IMR-90 (cell line): ENCODE data around the gene TPRKB. TPM values are rescaled to one million over a fixed set of nuclear protein-coding genes. Genes with fewer than 3 reads are reported as not detected.
"Not testable (repeated sequence)": the region's sequence is repeated elsewhere in the genome, so short reads cannot be mapped to it uniquely, and the experiment has no call there.

ENCODE experiments used
- ATAC-seq: fragments of 200-7000 bp; cut with Tn5 transposase; 2 replicates; pipeline ENCODE4 v1.9.1; 2020; ENCODE audit warnings: low read depth, mild to moderate bottlenecking, moderate library complexity
- BruUV-seq: library from RNA; stranded (reverse); fragments of 400-500 nt; replicated peaks from 2 replicates; lab custom pipeline; 2021; lab: Mats Ljungman, UMichigan
- CTCF ChIA-PET: fragments of 300-600 bp; formaldehyde crosslinking; extraction: SDS; loops from one replicate; lab custom pipeline; 2021; ENCODE audit warnings: antibody characterized with exemption; lab: Yijun Ruan, JAX
- POLR2A ChIA-PET: fragments of 300-600 bp; sonication (Branson Sonifier 250); formaldehyde crosslinking; loops from one replicate; lab custom pipeline; 2022; ENCODE audit warnings: antibody characterized with exemption; ENCODE audit not compliant: unreplicated experiment; lab: Charles Lee
- DNase-seq: peaks from one replicate; pipeline ENCODE4 v3.0.0; 2013
- H2AFZ ChIP-seq: replicated peaks from 2 replicates; pipeline ENCODE3; 2013; ENCODE audit warnings: low read length, mild to moderate bottlenecking; ENCODE audit not compliant: poor library complexity
- H2AK5ac ChIP-seq: 2 replicates; pipeline ENCODE4 v1.6.1; 2013; ENCODE audit warnings: low read depth, low read length, inconsistent platforms
- H2AK9ac ChIP-seq: replicated peaks from 2 replicates; pipeline ENCODE3; 2013; ENCODE audit warnings: mild to moderate bottlenecking, low read depth, low read length, moderate library complexity; ENCODE audit not compliant: poor library complexity
- H2BK120ac ChIP-seq: 2 replicates; pipeline ENCODE4 v1.6.1; 2013; ENCODE audit warnings: low read depth, low read length, inconsistent platforms
- H2BK15ac ChIP-seq: 3 replicates; pipeline ENCODE4 v1.6.1; 2013; ENCODE audit warnings: low read depth, low read length, inconsistent platforms
- H2BK20ac ChIP-seq: 2 replicates; pipeline ENCODE4 v1.6.1; 2013; ENCODE audit warnings: low read depth, mild to moderate bottlenecking, inconsistent platforms, low read length, moderate library complexity
- H2BK5ac ChIP-seq: 2 replicates; pipeline ENCODE4 v1.6.1; 2013; ENCODE audit warnings: mild to moderate bottlenecking, low read depth, low read length, inconsistent platforms; ENCODE audit not compliant: poor library complexity, severe bottlenecking
- H3K14ac ChIP-seq: replicated peaks from 2 replicates; pipeline ENCODE4 v1.6.1; 2013; ENCODE audit warnings: low read depth, low read length, inconsistent platforms
- H3K18ac ChIP-seq: 2 replicates; pipeline ENCODE4 v1.6.1; 2013; ENCODE audit warnings: low read depth, low read length, control low read depth
- H3K23ac ChIP-seq: 2 replicates; pipeline ENCODE4 v1.6.1; 2013; ENCODE audit warnings: low read depth, low read length, inconsistent platforms
- H3K27ac ChIP-seq: 2 replicates; pipeline ENCODE4 v1.5.1; 2013; ENCODE audit warnings: mild to moderate bottlenecking, control low read depth, low read length; ENCODE audit not compliant: insufficient read depth
- H3K27me3 ChIP-seq: 2 replicates; pipeline ENCODE4 v1.6.1; 2013; ENCODE audit warnings: low read length; ENCODE audit not compliant: control insufficient read depth, insufficient read depth
- H3K36me3 ChIP-seq: 2 replicates; pipeline ENCODE4 v1.6.1; 2013; ENCODE audit warnings: low read length, mixed read lengths; ENCODE audit not compliant: control insufficient read depth, insufficient read depth
- H3K4ac ChIP-seq: 2 replicates; pipeline ENCODE4 v1.6.1; 2013; ENCODE audit warnings: low read depth, low read length, inconsistent platforms
- H3K4me1 ChIP-seq: 2 replicates; pipeline ENCODE4 v1.6.1; 2013; ENCODE audit warnings: low read length, mixed read lengths; ENCODE audit not compliant: control insufficient read depth, insufficient read depth
- H3K4me2 ChIP-seq: 2 replicates; pipeline ENCODE4 v1.6.1; 2013; ENCODE audit warnings: low read depth, mild to moderate bottlenecking, control low read depth, low read length, moderate library complexity
- H3K4me3 ChIP-seq: 2 replicates; pipeline ENCODE4 v1.5.1; 2013; ENCODE audit warnings: low read depth, mild to moderate bottlenecking, control low read depth, low read length, moderate library complexity; ENCODE audit not compliant: insufficient read depth
- H3K56ac ChIP-seq: 2 replicates; pipeline ENCODE4 v1.6.1; 2013; ENCODE audit warnings: low read length, inconsistent platforms; ENCODE audit not compliant: insufficient read depth; ENCODE audit errors: extremely low read depth
- H3K79me1 ChIP-seq, 2 experiments: 2 replicates each; pipeline ENCODE4 v1.6.1; 2013; ENCODE audit warnings: low read length in 2 of 2, inconsistent platforms in 1 of 2, low read depth in 1 of 2
- H3K9ac ChIP-seq: 2 replicates; pipeline ENCODE4 v1.6.1; 2013; ENCODE audit warnings: low read depth, low read length, control low read depth
- H3K9me1 ChIP-seq: 2 replicates; pipeline ENCODE4 v1.6.1; 2013; ENCODE audit warnings: low read length, inconsistent platforms; ENCODE audit not compliant: insufficient read depth
- H3K9me3 ChIP-seq: 2 replicates; pipeline ENCODE4 v1.6.1; 2013; ENCODE audit warnings: low read length; ENCODE audit not compliant: control insufficient read depth, insufficient read depth
- H4K20me1 ChIP-seq: 2 replicates; pipeline ENCODE4 v1.6.1; 2013; ENCODE audit warnings: low read length, inconsistent platforms; ENCODE audit not compliant: insufficient read depth
- H4K5ac ChIP-seq: 2 replicates; pipeline ENCODE4 v1.6.1; 2013; ENCODE audit warnings: mild to moderate bottlenecking, low read depth, low read length, control low read depth
- H4K8ac ChIP-seq, 2 experiments: 2 replicates each; pipeline ENCODE4 v1.6.1; 2013; ENCODE audit warnings: low read depth in 2 of 2, low read length in 2 of 2, control low read depth in 1 of 2, inconsistent platforms in 1 of 2
- H4K91ac ChIP-seq: 2 replicates; pipeline ENCODE4 v1.6.1; 2013; ENCODE audit warnings: low read depth, low read length, inconsistent platforms; ENCODE audit not compliant: insufficient read depth
- WGBS, 2 experiments: methylation state at CpG; one replicate each; pipeline versions ENCODE4 v1.1.5 to v1.1.7; 2013; ENCODE audit warnings: missing lambda C conversion rate in 2 of 2; ENCODE audit not compliant: insufficient read length in 1 of 2; ENCODE audit errors: extremely low coverage in 2 of 2; 5-methylcytosine and 5-hydroxymethylcytosine counted together
- dilution Hi-C: fragments of 300-500 bp; cut with HindIII; formaldehyde crosslinking; loops from one replicate; pipeline ENCODE4 v1.14.3; 2018; ENCODE audit warnings: low sequenced_read_pairs; ENCODE audit not compliant: unreplicated experiment
- in situ Hi-C: fragments of 300-500 bp; cut with MboI; formaldehyde crosslinking; loops from 3 replicates; pipeline ENCODE4 v1.14.3; 2019; ENCODE audit warnings: low sequenced_read_pairs, inconsistent platforms, mixed read lengths
- intact Hi-C: fragments of 100-400 bp; cut with micrococcal nuclease; formaldehyde crosslinking; loops from 2 replicates; pipeline ENCODE4 v1.10.0; 2022
- polyA plus RNA-seq, 3 experiments: library from polyadenylated mRNA; depleted of rRNA; stranded (reverse); fragments of >200 nt; gene quantifications; 2 replicates each; pipeline ENCODE4 v1.2.3, GENCODE V29; 2012; ENCODE audit warnings: low replicate concordance in 1 of 3
- total RNA-seq: library from RNA; depleted of rRNA; stranded (reverse); fragments of >200 nt; gene quantifications from 2 replicates; pipeline ENCODE4 v1.2.3, GENCODE V29; 2012

Gene TPRKB
- total and polyA plus RNA-seq, 2 of the 4 experiments (the other 2 are of a cell fraction) = 35.3 to 37.6 TPM

- H3K14ac ChIP-seq, H3K4me1 ChIP-seq, DNase-seq, BruUV-seq, POLR2A ChIA-PET, H2BK120ac ChIP-seq, H4K8ac ChIP-seq, H3K27ac ChIP-seq, H3K4me2 ChIP-seq, H2BK20ac ChIP-seq, H3K79me1 ChIP-seq, H4K20me1 ChIP-seq, H2AK9ac ChIP-seq, H3K23ac ChIP-seq, intact Hi-C loops, H3K4me3 ChIP-seq, H3K18ac ChIP-seq, dilution Hi-C loops, H3K9me1 ChIP-seq, H3K27me3 ChIP-seq, H2BK15ac ChIP-seq, H4K91ac ChIP-seq, H2AK5ac ChIP-seq, H3K9me3 ChIP-seq, CTCF ChIA-PET, H3K4ac ChIP-seq, H2AFZ ChIP-seq, H3K56ac ChIP-seq, H3K36me3 ChIP-seq, ATAC-seq, in situ Hi-C loops, H3K9ac ChIP-seq, H4K5ac ChIP-seq, H2BK5ac ChIP-seq: not testable (repeated sequence)
- WGBS, 2 experiments = no CpG with 5 or more reads among the region's 9 CpGs
Measured at GRCh38 chr2:73684905-73685304, 52.2 kb downstream of the TPRKB start.

- H2AK5ac ChIP-seq, POLR2A ChIA-PET, dilution Hi-C loops, H3K27ac ChIP-seq, H3K4me1 ChIP-seq, H3K14ac ChIP-seq, H3K27me3 ChIP-seq, BruUV-seq, H3K79me1 ChIP-seq, H3K4ac ChIP-seq, H3K23ac ChIP-seq, H2AFZ ChIP-seq, H2BK120ac ChIP-seq, H2AK9ac ChIP-seq, H3K18ac ChIP-seq, H3K56ac ChIP-seq, H3K9ac ChIP-seq, H4K91ac ChIP-seq, H3K9me3 ChIP-seq, H3K4me3 ChIP-seq, H2BK15ac ChIP-seq, ATAC-seq, H4K5ac ChIP-seq, H4K8ac ChIP-seq, H3K36me3 ChIP-seq, in situ Hi-C loops, CTCF ChIA-PET, intact Hi-C loops, H3K4me2 ChIP-seq, H2BK5ac ChIP-seq, H4K20me1 ChIP-seq, H3K9me1 ChIP-seq, DNase-seq, H2BK20ac ChIP-seq: not testable (repeated sequence)
- no CpG with 5 or more reads among the region's 1 CpG for WGBS, 2 experiments
Measured at GRCh38 chr2:73684325-73684724, 52.8 kb downstream of the TPRKB start.
